A673 (cell line): Measurements from ENCODE around the gene RINT1.

Experiments
- EZH2 ChIP-seq: fragments of 200-600 bp; sonication (generic); IDR thresholded peaks from 2 replicates; pipeline ENCODE4 v1.6.1; 2017; ENCODE audit warnings: borderline replicate concordance, low read depth, mild to moderate bottlenecking, mixed read lengths, antibody characterized with exemption, low read length; ENCODE audit not compliant: poor library complexity, severe bottlenecking
- TF ChIP-seq, protein P1 (sequence below): fragments of 300-800, 200-600 bp; sonication (generic); conservative IDR thresholded peaks from 2 replicates; pipeline ENCODE4 v1.5.1; 2017; ENCODE audit warnings: low read depth, mild to moderate bottlenecking, antibody characterized with exemption, low read length, moderate library complexity, mixed read lengths

DNA sequence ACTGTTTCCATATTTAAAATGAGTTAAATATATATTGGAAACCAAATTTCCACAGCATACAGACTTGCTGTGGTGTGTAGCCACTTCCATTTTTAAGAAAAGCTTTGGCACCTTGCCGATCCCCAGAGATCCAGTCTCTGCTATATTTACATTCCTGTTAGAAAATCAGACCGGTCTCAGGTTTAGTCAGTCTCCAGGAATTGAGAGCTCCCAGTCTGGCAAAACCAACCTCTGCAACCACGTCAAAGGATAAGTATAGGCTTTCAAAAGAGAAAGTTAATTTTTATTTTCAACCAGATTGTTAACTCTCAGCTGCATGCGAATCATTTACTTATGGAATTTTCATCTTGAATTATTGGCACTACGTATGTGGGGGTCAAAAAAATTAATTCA, 38.1 kb upstream of the RINT1 start:
- TF ChIP-seq, protein P1, sequence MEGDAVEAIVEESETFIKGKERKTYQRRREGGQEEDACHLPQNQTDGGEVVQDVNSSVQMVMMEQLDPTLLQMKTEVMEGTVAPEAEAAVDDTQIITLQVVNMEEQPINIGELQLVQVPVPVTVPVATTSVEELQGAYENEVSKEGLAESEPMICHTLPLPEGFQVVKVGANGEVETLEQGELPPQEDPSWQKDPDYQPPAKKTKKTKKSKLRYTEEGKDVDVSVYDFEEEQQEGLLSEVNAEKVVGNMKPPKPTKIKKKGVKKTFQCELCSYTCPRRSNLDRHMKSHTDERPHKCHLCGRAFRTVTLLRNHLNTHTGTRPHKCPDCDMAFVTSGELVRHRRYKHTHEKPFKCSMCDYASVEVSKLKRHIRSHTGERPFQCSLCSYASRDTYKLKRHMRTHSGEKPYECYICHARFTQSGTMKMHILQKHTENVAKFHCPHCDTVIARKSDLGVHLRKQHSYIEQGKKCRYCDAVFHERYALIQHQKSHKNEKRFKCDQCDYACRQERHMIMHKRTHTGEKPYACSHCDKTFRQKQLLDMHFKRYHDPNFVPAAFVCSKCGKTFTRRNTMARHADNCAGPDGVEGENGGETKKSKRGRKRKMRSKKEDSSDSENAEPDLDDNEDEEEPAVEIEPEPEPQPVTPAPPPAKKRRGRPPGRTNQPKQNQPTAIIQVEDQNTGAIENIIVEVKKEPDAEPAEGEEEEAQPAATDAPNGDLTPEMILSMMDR = no peak
- TF ChIP-seq EZH2 = no peak
